ENCODE results near the gene AGO4.

GRCh38 chr1:35777109-35777508 is 30.7 kb upstream of the AGO4 start:
- no peak for TF ChIP-seq EP300 (IDR thresholded peaks at IDR 0.05)
- TF ChIP-seq POLR2AphosphoS5 (IDR thresholded peaks at IDR 0.05) = no peak
- TF ChIP-seq POLR2A (IDR thresholded peaks at IDR 0.05) = no peak
